Heart left ventricle (tissue), 16 donors: Measurements from ENCODE around the gene FCHSD1. TPM values are rescaled to one million over a fixed set of nuclear protein-coding genes. Genes with fewer than 3 reads are reported as not detected.

Experiments
- ATAC-seq, 4 donors: fragments of 200-7000 bp; cut with Tn5 transposase; one replicate each; pipeline ENCODE4 v1.9.1; 2020 to 2022; ENCODE audit warnings: moderate library complexity in 4 of 4, mild to moderate bottlenecking in 3 of 4, moderate number of reproducible peaks in 1 of 4
- DNase-seq, 5 donors: peaks; one replicate each; pipeline ENCODE4 v3.0.0-alpha.2; 2020
- H3K27ac ChIP-seq, 12 donors: fragments of 200-600 bp; sonication (generic) in 4 of 12; one replicate each; pipeline versions ENCODE4 v1.5.0 to v1.8.0; 2016 to 2022; ENCODE audit warnings: mild to moderate bottlenecking in 2 of 12
- H3K27me3 ChIP-seq, 9 donors: fragments of 200-600 bp; sonication (generic) in 2 of 9; one replicate each; pipeline versions ENCODE4 v1.5.1 to v1.8.0; 2016 to 2022; ENCODE audit warnings: mild to moderate bottlenecking in 3 of 9
- H3K36me3 ChIP-seq, 9 donors: fragments of 200-600 bp; sonication (generic) in 2 of 9; one replicate each; pipeline versions ENCODE4 v1.5.0 to v1.8.0; 2018 to 2022; ENCODE audit warnings: mild to moderate bottlenecking in 2 of 9
- H3K4me1 ChIP-seq, 12 donors: fragments of 200-600 bp; sonication (generic) in 4 of 12; one replicate each; pipeline versions ENCODE4 v1.5.0 to v1.8.0; 2016 to 2022; ENCODE audit warnings: mild to moderate bottlenecking in 3 of 12
- H3K4me3 ChIP-seq, 12 donors: fragments of 200-600 bp; sonication (generic) in 4 of 12; one replicate each; pipeline versions ENCODE4 v1.5.0 to v1.8.0; 2017 to 2022; ENCODE audit warnings: mild to moderate bottlenecking in 9 of 12, moderate library complexity in 4 of 12
- H3K9me3 ChIP-seq, 12 donors: fragments of 200-600 bp; sonication (generic) in 4 of 12; one replicate each; pipeline versions ENCODE4 v1.5.0 to v1.8.0; 2016 to 2022; ENCODE audit warnings: mild to moderate bottlenecking in 1 of 12
- CTCF ChIP-seq, 12 donors: fragments of 200-600 bp; sonication (generic) in 4 of 12; IDR thresholded peaks; one replicate each; pipeline versions ENCODE4 v1.5.0 to v1.8.0; 2018 to 2022; ENCODE audit warnings: antibody characterized with exemption in 12 of 12, mild to moderate bottlenecking in 5 of 12
- POLR2A ChIP-seq, 2 donors: fragments of 450-650 bp; IDR thresholded peaks; one replicate each; pipeline ENCODE4 v1.6.1; 2017; ENCODE audit warnings: antibody characterized with exemption in 2 of 2, mild to moderate bottlenecking in 2 of 2, moderate library complexity in 2 of 2
- WGBS, 4 donors: extraction: QIAGEN DNeasy Blood & Tissue Kit in 2 of 4; methylation state at CpG; one replicate each; pipeline versions ENCODE4 v1.1.5 to v1.1.7; 2013 to 2018; 5-methylcytosine and 5-hydroxymethylcytosine counted together
- intact Hi-C, 10 donors: fragments of 100-400 bp; cut with DNase I; formaldehyde crosslinking; loops; one replicate each; pipeline versions ENCODE4 v1.11.1 to v1.14.2; 2022
- polyA plus RNA-seq, 2 donors: library from polyadenylated mRNA; stranded (reverse); fragments of 200-250 nt; gene quantifications; one replicate each; pipeline ENCODE4 v1.2.3, GENCODE V29; 2013
- total RNA-seq, 9 donors: library from RNA; depleted of rRNA in 2 of 9; stranded (reverse); fragments of >200 nt in 2 of 9; fragmentation: NEBNext Ultra II Directional in 3 of 9; extraction: Animal tissue kit (Norgen Biotek cat#: 25700) in 3 of 9; gene quantifications; one replicate each; pipeline versions ENCODE4 v1.1.0 to v1.2.4, GENCODE V29; 2016 to 2023
- donor health status: ischemic (EF 13 %, LVEDD 7.1; RV severe dilation, severe dysfunction).
- donor health status: healthy with polysubstance abuse.
- donor health status: DM: no; HTN: yes; CAD: no.
- donor health status: DM: no; HTN: no; CAD: no.
- donor health status: ischemic (EF 25% LVEDD 6.9; RV normal size, moderate dysfunction).
- donor health status: ischemic (EF 25% LVEDD 5.7; RV mildly dilated, moderate dysfunction).
- donor health status: healthy.
- donor health status: DM: yes; HTN: yes; CAD: no.
- donor health status: ischemic (EF 35%, LVEDD 5.7; RV mildly dilated, moderate dysfunction).
- donor health status: nonischemic (EF 11% LVEDD 7.7; RV severe dilation, severe dysfunction).
- donor health status: DM: yes; HTN: yes; CAD: no.
- donor health status: PGD.
- donor health status: ischemic (EF 29% LVEDD 5.4; RV normal size, mild dysfunction).
- donor health status: nonischemic (EF 23%, LVEDD 6.1; RV moderate dilation, normal function).

FCHSD1 gene
- total and polyA plus RNA-seq, 11 donors: 1.2 to 8.8 (median 2.4) TPM

- Histone ChIP-seq H3K4me1 (peaks cover 0 to 92% (median 52%) of the 10 kb centered on the region in 12 donors), H3K36me3 (no peaks in the 10 kb centered on the region), H3K9me3 (no peaks in the 10 kb centered on the region), H3K27ac (peak overlapping the region in 11 of 12 donors; percentile 46 to 92 (median 67)), H3K27me3 (no peaks in the 10 kb centered on the region), H3K4me3 (peak overlapping the region in 2 of 12 donors; percentile 1 to 2)
- intact Hi-C loops: loop anchor here in 1 of 10 donors (2.0 kb wide), 1 partner anchor 13 kb away; no protein-coding TSS in a partner anchor
- DNase-seq (peak in 4 of 5 donors; percentile 46 to 76 (median 58)), ATAC-seq (peak; percentile 82 to 95 (median 91))
- WGBS, 4 donors: 49 to 58% (median 52%) methylated on average over 6 of the region's 6 CpGs
- no peak for TF ChIP-seq CTCF (IDR thresholded peaks at IDR 0.05)
- TF ChIP-seq POLR2A (IDR thresholded peaks at IDR 0.05): peak in 1 of 2 donors; percentile 25
Observed at GRCh38 chr5:141603923-141604717, 47.1 kb downstream of the FCHSD1 start.

GRCh38 chr5:141602606-141603005, 48.6 kb downstream of the FCHSD1 start:
- no peak for TF ChIP-seq CTCF (IDR thresholded peaks at IDR 0.05)
- TF ChIP-seq POLR2A (IDR thresholded peaks at IDR 0.05): no peak
- 80 to 97% (median 95%) methylated on average over 1 of the region's 1 CpG for WGBS, 4 donors
- H3K4me1 ChIP-seq: peaks cover 0 to 93% (median 56%) of the 10 kb centered on the region in 12 donors

GRCh38 chr5:141598391-141599345, 52.5 kb downstream of the FCHSD1 start:
- DNase-seq (no peak), ATAC-seq (peak; percentile 90 to 92 (median 91))
- Histone ChIP-seq H3K4me3 (no peak overlapping the region), H3K4me1 (peaks cover 0 to 60% (median 31%) of the 10 kb centered on the region in 12 donors), H3K27ac (peak overlapping the region; percentile 41 to 91 (median 80)), H3K9me3 (peaks cover 0 to 12% (median 0%) of the 10 kb centered on the region in 12 donors), H3K27me3 (no peaks in the 10 kb centered on the region), H3K36me3 (peaks cover 0 to 9% (median 2%) of the 10 kb centered on the region in 9 donors)
- intact Hi-C loops: no loop called here
- WGBS, 4 donors: 42 to 56% (median 49%) methylated on average over 3 of the region's 3 CpGs
- no peak for TF ChIP-seq POLR2A (IDR thresholded peaks at IDR 0.05)
- no peak for TF ChIP-seq CTCF (IDR thresholded peaks at IDR 0.05)

More at GRCh38 chr5:141602606-141603005, 48.6 kb downstream of the FCHSD1 start:
- no peaks in the 10 kb centered on the region for H3K36me3 ChIP-seq
- H3K27me3 ChIP-seq: no peaks in the 10 kb centered on the region
- ATAC-seq (no peak), DNase-seq (no peak)
- H3K9me3 ChIP-seq: peaks cover 0 to 2% (median 0%) of the 10 kb centered on the region in 12 donors
- peak overlapping the region in 7 of 12 donors; percentile 46 to 92 (median 68) for H3K27ac ChIP-seq
- intact Hi-C loops: loop anchor here in 1 of 10 donors (2.0 kb wide), 1 partner anchor 14 kb away; no protein-coding TSS in a partner anchor
- H3K4me3 ChIP-seq: no peak overlapping the region
